ENCODE results near the gene CTSG. TPM values are rescaled to one million over a fixed set of nuclear protein-coding genes. Genes with fewer than 3 reads are reported as not detected.
"Not testable (repeated sequence)": the region's sequence is repeated elsewhere in the genome, so short reads cannot be mapped to it uniquely, and the experiment has no call there.

The CTSG gene
- polyA plus RNA-seq, 3 donors from 2014 or later, result 0.24 TPM; not detected in 2

- H3K27ac Mint-ChIP-seq; H3K4me1 Mint-ChIP-seq; H3K27me3 Mint-ChIP-seq (ENCODE audit: low read depth in 3 of 3); H3K4me3 Mint-ChIP-seq; DNase-seq; H3K36me3 Mint-ChIP-seq: not testable (repeated sequence)
- peaks cover 0 to 11% (median 1%) of the 10 kb centered on the region in 6 donors for H3K9me3 Mint-ChIP-seq
Measured at GRCh38 chr14:24584402-24584801, 8.4 kb upstream of the CTSG start.

- no peak for DNase-seq
- Mint-ChIP-seq H3K27ac (no peak overlapping the region), H3K36me3 (no peaks in the 10 kb centered on the region), H3K4me3 (no peak overlapping the region), H3K27me3 (ENCODE audit: low read depth in 3 of 3) (peaks cover 0 to 5% (median 0%) of the 10 kb centered on the region in 3 donors), H3K9me3 (peaks cover 0 to 4% (median 0%) of the 10 kb centered on the region in 6 donors), H3K4me1 (peaks cover 3 to 7% of the 10 kb centered on the region in 2 donors)
Measured at GRCh38 chr14:24578558-24578957, 2.5 kb upstream of the CTSG start.

DNA sequence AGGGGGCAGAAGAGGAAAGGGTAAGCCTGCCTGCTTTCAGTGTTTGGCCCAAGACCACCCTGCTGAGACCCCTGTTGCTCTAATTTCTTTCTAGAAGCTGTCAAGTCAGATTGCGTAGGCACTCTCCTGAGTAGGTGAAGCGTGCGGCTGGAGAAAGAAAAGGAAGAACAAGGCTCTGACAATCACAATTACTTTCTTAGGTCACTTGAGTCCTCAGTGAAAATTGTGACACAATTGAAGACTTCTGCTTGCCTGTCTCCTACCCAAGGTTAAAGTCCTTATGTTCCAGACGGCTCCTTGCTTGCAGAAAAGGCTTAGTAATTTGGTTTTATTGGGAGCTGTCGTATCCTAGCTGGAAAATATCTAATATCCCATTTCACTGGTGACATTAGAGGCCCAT lies 721 bp upstream of the CTSG start:
- Mint-ChIP-seq H3K4me1 (peaks cover 3 to 7% of the 10 kb centered on the region in 2 donors), H3K27ac (no peak overlapping the region), H3K9me3 (peaks cover 0 to 4% (median 0%) of the 10 kb centered on the region in 6 donors), H3K36me3 (no peaks in the 10 kb centered on the region), H3K27me3 (ENCODE audit: low read depth in 3 of 3) (peaks cover 0 to 5% (median 0%) of the 10 kb centered on the region in 3 donors), H3K4me3 (no peak overlapping the region)
- no peak for DNase-seq

- no peak for DNase-seq
- peaks cover 0 to 2% (median 2%) of the 10 kb centered on the region in 3 donors for H3K27me3 Mint-ChIP-seq (ENCODE audit: low read depth in 3 of 3)
- H3K4me3 Mint-ChIP-seq, result no peak overlapping the region
- H3K36me3 Mint-ChIP-seq, result peaks cover 0 to 7% (median 0%) of the 10 kb centered on the region in 3 donors
- H3K9me3 Mint-ChIP-seq, result peaks cover 0 to 8% (median 0%) of the 10 kb centered on the region in 6 donors
- peaks cover 3 to 7% of the 10 kb centered on the region in 2 donors for H3K4me1 Mint-ChIP-seq
- H3K27ac Mint-ChIP-seq, result no peak overlapping the region
Measured at GRCh38 chr14:24574206-24574774, 1.8 kb downstream of the CTSG start.

GRCh38 chr14:24566318-24566717 lies 9.7 kb downstream of the CTSG start:
- peaks cover 11 to 22% (median 17%) of the 10 kb centered on the region in 3 donors for H3K36me3 Mint-ChIP-seq
- peaks cover 10 to 35% of the 10 kb centered on the region in 2 donors for H3K4me1 Mint-ChIP-seq
- no peak for DNase-seq
- H3K27ac Mint-ChIP-seq, result peak overlapping the region in 4 of 6 donors; percentile 42 to 63 (median 46)
- H3K27me3 Mint-ChIP-seq (ENCODE audit: low read depth in 3 of 3), result peaks cover 1 to 4% (median 3%) of the 10 kb centered on the region in 3 donors
- peaks cover 9 to 38% (median 15%) of the 10 kb centered on the region in 6 donors for H3K9me3 Mint-ChIP-seq
- peak overlapping the region in 1 of 5 donors; percentile 18 for H3K4me3 Mint-ChIP-seq

GRCh38 chr14:24565766-24566165 lies 10.3 kb downstream of the CTSG start:
- Mint-ChIP-seq H3K4me1 (peaks cover 10 to 35% of the 10 kb centered on the region in 2 donors), H3K36me3 (peaks cover 11 to 22% (median 17%) of the 10 kb centered on the region in 3 donors), H3K9me3 (peaks cover 9 to 38% (median 15%) of the 10 kb centered on the region in 6 donors), H3K4me3 (no peak overlapping the region), H3K27ac (peak overlapping the region in 2 of 6 donors; percentile 24 to 63), H3K27me3 (ENCODE audit: low read depth in 3 of 3) (peaks cover 1 to 3% (median 2%) of the 10 kb centered on the region in 3 donors)
- no peak for DNase-seq

DNA sequence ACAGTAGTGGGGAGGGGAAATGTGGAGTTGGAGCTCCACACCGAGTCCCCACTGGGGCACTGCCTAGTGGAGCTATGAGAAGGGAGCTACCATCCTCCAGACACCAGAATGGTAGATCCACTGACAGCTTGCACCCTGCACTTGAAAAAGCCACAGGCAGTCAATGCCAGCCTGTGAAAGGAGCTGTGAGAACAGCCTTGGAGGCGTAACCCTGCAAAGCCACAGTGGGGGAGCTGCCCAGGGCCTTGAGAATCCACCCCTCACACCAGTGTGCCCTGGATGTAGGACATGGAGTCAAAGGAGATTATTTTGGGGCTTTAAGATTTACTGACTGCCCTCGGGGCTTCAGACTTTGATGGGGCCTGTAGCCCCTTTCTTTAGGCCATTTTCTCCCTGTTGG lies 12.5 kb downstream of the CTSG start:
- DNase-seq, result no peak
- peaks cover 8 to 30% (median 15%) of the 10 kb centered on the region in 6 donors for H3K9me3 Mint-ChIP-seq
- peaks cover 1 to 3% (median 2%) of the 10 kb centered on the region in 3 donors for H3K27me3 Mint-ChIP-seq (ENCODE audit: low read depth in 3 of 3)
- peaks cover 10 to 35% of the 10 kb centered on the region in 2 donors for H3K4me1 Mint-ChIP-seq
- H3K27ac Mint-ChIP-seq, result no peak overlapping the region
- peaks cover 9 to 22% (median 11%) of the 10 kb centered on the region in 3 donors for H3K36me3 Mint-ChIP-seq
- H3K4me3 Mint-ChIP-seq, result peak overlapping the region in 1 of 5 donors; percentile 51

DNA sequence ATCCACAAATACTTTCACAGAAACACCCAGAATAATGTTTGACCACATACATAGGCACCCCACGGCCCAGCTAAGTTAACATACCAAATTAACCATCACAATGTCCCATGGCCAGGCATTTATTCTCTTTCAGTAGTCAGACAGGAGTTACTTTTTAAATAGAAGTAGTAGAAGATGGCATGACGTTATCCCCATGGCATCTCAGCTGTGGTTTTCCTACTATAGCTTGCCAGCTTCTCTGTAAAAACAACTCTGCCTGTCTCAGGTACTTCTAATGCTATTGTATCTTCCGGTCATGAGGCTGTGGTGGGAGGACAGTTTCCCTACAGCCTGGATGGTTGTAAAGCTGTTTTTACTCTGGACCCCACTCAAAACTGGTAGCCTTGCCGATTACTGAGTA lies 19.3 kb downstream of the CTSG start:
- H3K9me3 Mint-ChIP-seq, result peaks cover 0 to 5% (median 0%) of the 10 kb centered on the region in 6 donors
- no peak for DNase-seq
- H3K4me1 Mint-ChIP-seq, result no peaks in the 10 kb centered on the region
- H3K27ac Mint-ChIP-seq, result no peak overlapping the region
- H3K4me3 Mint-ChIP-seq, result no peak overlapping the region
- H3K27me3 Mint-ChIP-seq (ENCODE audit: low read depth in 3 of 3), result peaks cover 0 to 3% (median 0%) of the 10 kb centered on the region in 3 donors
- H3K36me3 Mint-ChIP-seq, result no peaks in the 10 kb centered on the region

DNA sequence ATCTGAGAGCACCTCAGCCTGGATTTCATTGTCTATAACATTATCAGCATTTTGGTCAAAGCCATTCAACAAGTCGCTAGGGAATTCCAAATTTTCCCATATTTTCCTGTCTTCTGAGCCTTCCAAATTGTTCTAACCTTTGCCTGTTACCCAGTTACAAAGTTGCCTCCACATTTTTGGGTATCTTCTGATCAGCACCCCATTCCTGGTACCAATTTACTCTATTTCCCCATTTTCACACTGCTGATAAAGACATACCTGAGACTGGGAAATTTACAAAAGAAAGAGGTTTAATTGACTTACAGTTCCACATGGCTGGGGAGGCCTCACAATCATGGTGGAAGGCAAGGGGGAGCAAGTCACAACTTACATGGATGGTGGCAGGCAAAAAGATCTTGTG lies 27.0 kb downstream of the CTSG start:
- not testable (repeated sequence) for H3K27me3 Mint-ChIP-seq (ENCODE audit: low read depth in 3 of 3); DNase-seq; H3K4me1 Mint-ChIP-seq; H3K27ac Mint-ChIP-seq; H3K4me3 Mint-ChIP-seq
- Mint-ChIP-seq H3K9me3 (peaks cover 17 to 60% (median 28%) of the 10 kb centered on the region in 6 donors), H3K36me3 (peaks cover 17 to 19% (median 17%) of the 10 kb centered on the region in 3 donors)

DNA sequence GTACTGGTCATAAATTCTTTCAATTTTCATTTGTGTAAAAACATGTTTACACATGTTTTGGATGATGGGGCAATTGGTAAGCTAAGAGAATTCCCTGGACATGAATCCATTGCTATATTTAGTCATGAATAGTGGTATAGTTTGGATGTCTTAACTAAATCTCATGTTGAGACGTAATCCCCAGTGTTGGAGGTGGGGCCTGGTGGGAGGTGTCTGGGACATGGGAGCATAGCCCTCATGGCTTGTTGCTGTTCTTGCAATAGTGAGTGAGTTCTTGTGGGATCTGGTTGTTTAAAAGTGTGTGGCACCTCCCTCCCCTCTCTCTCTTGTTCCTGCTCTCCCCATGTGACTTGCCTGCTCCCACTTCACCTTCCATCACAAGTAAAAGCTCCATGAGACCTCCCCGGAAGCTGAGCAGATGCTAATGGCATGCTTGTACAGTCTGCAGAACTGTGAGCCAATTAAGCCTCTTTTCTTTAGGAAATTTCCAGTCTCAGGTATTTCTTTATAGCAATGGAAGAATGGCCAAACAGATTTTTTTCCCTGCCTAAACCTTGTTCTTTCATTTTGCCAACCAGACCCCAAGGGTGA lies 33.6 kb downstream of the CTSG start:
- peaks cover 4 to 9% of the 10 kb centered on the region in 2 donors for H3K4me1 Mint-ChIP-seq
- H3K4me3 Mint-ChIP-seq, result no peak overlapping the region
- peaks cover 10 to 37% (median 15%) of the 10 kb centered on the region in 6 donors for H3K9me3 Mint-ChIP-seq
- DNase-seq, result no peak
- peaks cover 2 to 13% (median 6%) of the 10 kb centered on the region in 3 donors for H3K27me3 Mint-ChIP-seq (ENCODE audit: low read depth in 3 of 3)
- peaks cover 3 to 12% (median 10%) of the 10 kb centered on the region in 3 donors for H3K36me3 Mint-ChIP-seq
- no peak overlapping the region for H3K27ac Mint-ChIP-seq

GRCh38 chr14:24535737-24536136 lies 40.3 kb downstream of the CTSG start:
- peak; percentile 5 to 11 (median 7) for DNase-seq
- peaks cover 17 to 25% of the 10 kb centered on the region in 2 donors for H3K4me1 Mint-ChIP-seq
- peaks cover 0 to 4% (median 0%) of the 10 kb centered on the region in 3 donors for H3K36me3 Mint-ChIP-seq
- peak overlapping the region in 1 of 6 donors; percentile 28 for H3K27ac Mint-ChIP-seq
- H3K4me3 Mint-ChIP-seq, result no peak overlapping the region
- peaks cover 0 to 3% (median 0%) of the 10 kb centered on the region in 6 donors for H3K9me3 Mint-ChIP-seq
- peaks cover 1 to 9% (median 2%) of the 10 kb centered on the region in 3 donors for H3K27me3 Mint-ChIP-seq (ENCODE audit: low read depth in 3 of 3)

- Mint-ChIP-seq H3K4me3 (no peak overlapping the region), H3K27me3 (ENCODE audit: low read depth in 3 of 3) (peaks cover 1 to 9% (median 2%) of the 10 kb centered on the region in 3 donors)
- no peak for DNase-seq
Measured at GRCh38 chr14:24534286-24534685, 41.8 kb downstream of the CTSG start.

DNA sequence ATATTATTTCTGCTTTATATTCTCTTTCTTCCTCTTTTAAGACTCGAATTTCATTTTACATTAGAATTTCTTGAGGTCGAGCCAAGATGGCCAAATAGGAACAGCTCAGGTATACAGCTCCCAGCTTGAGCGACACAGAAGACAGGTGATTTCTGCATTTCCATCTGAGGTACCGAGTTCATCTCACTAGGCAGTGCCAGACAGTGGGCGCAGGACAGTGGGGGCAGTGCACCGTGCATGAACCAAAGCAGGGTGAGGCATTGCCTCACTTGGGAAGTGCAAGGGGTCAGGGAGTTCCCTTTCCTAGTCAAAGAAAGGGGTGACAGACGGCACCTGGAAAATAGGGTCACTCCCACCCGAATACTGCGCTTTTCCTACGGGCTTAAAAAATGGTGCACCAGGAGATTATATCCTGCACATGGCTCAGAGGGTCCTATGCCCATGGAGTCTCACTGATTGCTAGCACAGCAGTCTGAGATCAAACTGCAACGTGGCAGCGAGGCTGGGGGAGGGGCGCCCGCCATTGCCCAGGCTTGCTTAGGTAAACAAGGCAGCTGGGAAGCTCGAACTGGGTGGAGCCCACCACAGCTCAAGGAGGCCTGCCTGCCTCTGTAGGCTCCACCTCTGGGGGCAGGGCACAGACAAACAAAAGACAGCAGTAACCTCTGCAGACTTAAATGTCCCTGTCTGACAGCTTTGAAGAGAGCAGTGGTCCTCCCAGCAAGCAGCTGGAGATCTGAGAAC lies 50.0 kb downstream of the CTSG start:
- not testable (repeated sequence) for H3K4me1 Mint-ChIP-seq; H3K27ac Mint-ChIP-seq; H3K36me3 Mint-ChIP-seq; DNase-seq; H3K4me3 Mint-ChIP-seq; H3K9me3 Mint-ChIP-seq; H3K27me3 Mint-ChIP-seq (ENCODE audit: low read depth in 3 of 3)

More at GRCh38 chr14:24534286-24534685, 41.8 kb downstream of the CTSG start:
- peaks cover 15 to 20% of the 10 kb centered on the region in 2 donors for H3K4me1 Mint-ChIP-seq
- H3K27ac Mint-ChIP-seq, result peak overlapping the region in 2 of 6 donors; percentile 23 to 54
- peaks cover 0 to 2% (median 0%) of the 10 kb centered on the region in 3 donors for H3K36me3 Mint-ChIP-seq
- peaks cover 0 to 3% (median 0%) of the 10 kb centered on the region in 6 donors for H3K9me3 Mint-ChIP-seq

Measured in immature natural killer cell (primary cell).